Tibial nerve (tissue), 4 donors: ENCODE data around the gene NSRP1. TPM values are rescaled to one million over a fixed set of nuclear protein-coding genes. Genes with fewer than 3 reads are reported as not detected.

Experiments used
- DNase-seq, 2 donors: peaks; one replicate each; pipeline ENCODE4 v3.0.0-alpha.2; 2019; ENCODE audit warnings: low spot score in 2 of 2
- H3K27ac ChIP-seq, 4 donors: fragments of 200-600 bp; sonication (generic) in 3 of 4; one replicate each; pipeline ENCODE4 v1.5.1; 2017 to 2019; ENCODE audit warnings: mild to moderate bottlenecking in 1 of 4
- H3K27me3 ChIP-seq, 2 donors: fragments of 200-600 bp; sonication (generic) in 1 of 2; one replicate each; pipeline versions ENCODE4 v1.5.1 to v1.6.0; 2017 to 2019
- H3K36me3 ChIP-seq, 3 donors: fragments of 200-600 bp; sonication (generic); one replicate each; pipeline ENCODE4 v1.5.1; 2018 to 2019
- H3K4me1 ChIP-seq, 4 donors: fragments of 200-600 bp; sonication (generic) in 3 of 4; one replicate each; pipeline ENCODE4 v1.5.1; 2017 to 2019
- H3K4me3 ChIP-seq, 4 donors: fragments of 200-600 bp; sonication (generic) in 3 of 4; one replicate each; pipeline ENCODE4 v1.5.1; 2017 to 2019; ENCODE audit warnings: mild to moderate bottlenecking in 1 of 4, moderate library complexity in 1 of 4
- H3K9me3 ChIP-seq, 4 donors: fragments of 200-600 bp; sonication (generic) in 3 of 4; one replicate each; pipeline ENCODE4 v1.5.1; 2017 to 2019
- CTCF ChIP-seq, 5 experiments: fragments of 200-600 bp in 3 of 5; fragments of 450-650 bp in 2 of 5; sonication (generic) in 3 of 5; IDR thresholded peaks; one replicate each; pipeline ENCODE4 v1.5.1; 2016 to 2019; ENCODE audit warnings: antibody characterized with exemption in 5 of 5, mild to moderate bottlenecking in 3 of 5, moderate library complexity in 2 of 5
- EP300 ChIP-seq, 2 donors: sonication (generic); formaldehyde crosslinking; IDR thresholded peaks; one replicate each; pipeline ENCODE4 v1.6.1; 2017; ENCODE audit warnings: antibody characterized with exemption in 2 of 2, mild to moderate bottlenecking in 1 of 2
- POLR2A ChIP-seq, 2 donors: fragments of 450-650 bp; IDR thresholded peaks; one replicate each; pipeline ENCODE4 v1.6.1; 2017; ENCODE audit warnings: antibody characterized with exemption in 2 of 2, mild to moderate bottlenecking in 2 of 2, moderate library complexity in 2 of 2
- WGBS, 2 donors: methylation state at CpG; one replicate each; pipeline ENCODE4 v1.1.5; 2018; 5-methylcytosine and 5-hydroxymethylcytosine counted together
- total RNA-seq, 4 donors: library from RNA; depleted of rRNA; stranded (reverse); fragments of >200 nt; gene quantifications; one replicate each; pipeline ENCODE4 v1.1.0, GENCODE V29; 2016

The NSRP1 gene
- total RNA-seq, 4 donors from 2014 or later: 23.3 to 55.5 (median 34.4) TPM

GRCh38 chr17:30173649-30174048 lies 57.0 kb downstream of the NSRP1 start:
- Histone ChIP-seq H3K27ac (no peak overlapping the region), H3K36me3 (peaks cover 0 to 49% (median 0%) of the 10 kb centered on the region in 3 donors), H3K4me3 (no peak overlapping the region), H3K27me3 (no peaks in the 10 kb centered on the region), H3K9me3 (no peaks in the 10 kb centered on the region), H3K4me1 (no peaks in the 10 kb centered on the region)
- DNase-seq: no peak
- TF ChIP-seq EP300 (IDR thresholded peaks at IDR 0.05): no peak
- no peak for TF ChIP-seq CTCF (IDR thresholded peaks at IDR 0.05)
- TF ChIP-seq POLR2A (IDR thresholded peaks at IDR 0.05): no peak
- 60 to 75% methylated on average over 2 of the region's 2 CpGs for WGBS, 2 donors

GRCh38 chr17:30174556-30174955 lies 57.9 kb downstream of the NSRP1 start:
- Histone ChIP-seq H3K27ac (no peak overlapping the region), H3K4me3 (no peak overlapping the region), H3K9me3 (no peaks in the 10 kb centered on the region), H3K4me1 (no peaks in the 10 kb centered on the region), H3K36me3 (peaks cover 0 to 55% (median 0%) of the 10 kb centered on the region in 3 donors), H3K27me3 (no peaks in the 10 kb centered on the region)
- WGBS, 2 donors: 95% methylated on average over 1 of the region's 1 CpG
- no peak for DNase-seq
- TF ChIP-seq EP300 (IDR thresholded peaks at IDR 0.05): no peak
- no peak for TF ChIP-seq POLR2A (IDR thresholded peaks at IDR 0.05)
- TF ChIP-seq CTCF (IDR thresholded peaks at IDR 0.05): no peak

- 91 to 93% methylated on average over 5 of the region's 5 CpGs for WGBS, 2 donors
- DNase-seq: no peak
- Histone ChIP-seq H3K4me1 (no peaks in the 10 kb centered on the region), H3K27ac (no peak overlapping the region), H3K27me3 (no peaks in the 10 kb centered on the region), H3K4me3 (no peak overlapping the region), H3K36me3 (peaks cover 0 to 78% (median 10%) of the 10 kb centered on the region in 3 donors), H3K9me3 (no peaks in the 10 kb centered on the region)
- TF ChIP-seq POLR2A (IDR thresholded peaks at IDR 0.05): no peak
- TF ChIP-seq EP300 (IDR thresholded peaks at IDR 0.05): no peak
- no peak for TF ChIP-seq CTCF (IDR thresholded peaks at IDR 0.05)
Measured at GRCh38 chr17:30176855-30177254, 60.2 kb downstream of the NSRP1 start.

GRCh38 chr17:30186761-30187160 lies 70.1 kb downstream of the NSRP1 start:
- Histone ChIP-seq H3K4me3 (no peak overlapping the region), H3K27me3 (no peaks in the 10 kb centered on the region), H3K9me3 (no peaks in the 10 kb centered on the region), H3K4me1 (no peaks in the 10 kb centered on the region), H3K27ac (no peak overlapping the region), H3K36me3 (peaks cover 0 to 44% (median 19%) of the 10 kb centered on the region in 3 donors)
- TF ChIP-seq CTCF (IDR thresholded peaks at IDR 0.05): no peak
- TF ChIP-seq POLR2A (IDR thresholded peaks at IDR 0.05): no peak
- TF ChIP-seq EP300 (IDR thresholded peaks at IDR 0.05): no peak
- DNase-seq: no peak
- 86 to 92% methylated on average over 1 of the region's 1 CpG for WGBS, 2 donors

- no peak for DNase-seq
- TF ChIP-seq POLR2A (IDR thresholded peaks at IDR 0.05) (no peak), CTCF (IDR thresholded peaks at IDR 0.05) (no peak), EP300 (IDR thresholded peaks at IDR 0.05) (no peak)
- Histone ChIP-seq H3K4me1 (no peaks in the 10 kb centered on the region), H3K36me3 (peaks cover 0 to 35% (median 18%) of the 10 kb centered on the region in 3 donors), H3K27ac (no peak overlapping the region), H3K4me3 (no peak overlapping the region), H3K9me3 (no peaks in the 10 kb centered on the region), H3K27me3 (no peaks in the 10 kb centered on the region)
- 95 to 96% methylated on average over 2 of the region's 2 CpGs for WGBS, 2 donors
Measured at GRCh38 chr17:30187573-30187972, 71.0 kb downstream of the NSRP1 start.
